Transverse colon (tissue), 4 donors: ENCODE results near the gene XKR8. TPM values are rescaled to one million over a fixed set of nuclear protein-coding genes. Genes with fewer than 3 reads are reported as not detected.

Experiments used
- DNase-seq: peaks from one replicate; pipeline ENCODE4 v3.0.0-alpha.2; 2019
- H3K27ac ChIP-seq, 4 donors: fragments of 200-600 bp; sonication (generic); 2 replicates each; pipeline ENCODE4 v1.5.1; 2016 to 2018; ENCODE audit warnings: inconsistent platforms in 4 of 4
- H3K27me3 ChIP-seq: fragments of 200-600 bp; sonication (generic); 2 replicates; pipeline ENCODE4 v1.5.1; 2017; ENCODE audit warnings: inconsistent platforms
- H3K36me3 ChIP-seq, 4 donors: fragments of 200-600 bp; sonication (generic); 2 replicates each; pipeline ENCODE4 v1.5.1; 2017 to 2019; ENCODE audit warnings: inconsistent platforms in 4 of 4
- H3K4me1 ChIP-seq, 4 donors: fragments of 200-600 bp; sonication (generic); 2 replicates each; pipeline ENCODE4 v1.5.1; 2017 to 2020; ENCODE audit warnings: inconsistent platforms in 4 of 4
- H3K4me3 ChIP-seq, 4 donors: fragments of 200-600 bp; sonication (generic); 1 replicate in 1 of 4; 2 replicates in 3 of 4; pipeline versions ENCODE4 v1.5.1 to v1.6.1; 2017 to 2019; ENCODE audit warnings: inconsistent platforms in 4 of 4
- H3K9me3 ChIP-seq, 2 donors: fragments of 200-600 bp; sonication (generic); 2 replicates each; pipeline ENCODE4 v1.5.1; 2017 to 2019; ENCODE audit warnings: inconsistent platforms in 2 of 2
- CTCF ChIP-seq, 5 experiments: fragments of 200-600 bp in 3 of 5; fragments of 450-650 bp in 2 of 5; sonication (generic) in 3 of 5; IDR thresholded peaks; 1 replicate in 2 of 5; 2 replicates in 3 of 5; pipeline ENCODE4 v1.5.1; 2016 to 2017; ENCODE audit warnings: antibody characterized with exemption in 5 of 5, inconsistent platforms in 3 of 5, mild to moderate bottlenecking in 2 of 5, moderate library complexity in 1 of 5
- EP300 ChIP-seq: sonication (generic); formaldehyde crosslinking; IDR thresholded peaks from one replicate; pipeline ENCODE4 v1.6.1; 2017; ENCODE audit warnings: antibody characterized with exemption, low read depth
- POLR2A ChIP-seq: fragments of 450-650 bp; IDR thresholded peaks from one replicate; pipeline ENCODE4 v1.6.1; 2016; ENCODE audit warnings: antibody characterized with exemption, mild to moderate bottlenecking, moderate library complexity
- POLR2AphosphoS5 ChIP-seq, 3 donors: sonication (generic); formaldehyde crosslinking; IDR thresholded peaks; one replicate each; pipeline ENCODE4 v1.6.1; 2016; ENCODE audit warnings: antibody characterized with exemption in 3 of 3
- WGBS, 2 donors: methylation state at CpG; one replicate each; pipeline ENCODE4 v1.1.5; 2018; ENCODE audit warnings: low coverage in 1 of 2; 5-methylcytosine and 5-hydroxymethylcytosine counted together
- in situ Hi-C, 4 donors: fragments of 200-750 bp; cut with MboI; loops; one replicate each; pipeline versions ENCODE4 v1.15.0 to v1.15.1; 2017; ENCODE audit warnings: low sequenced_read_pairs in 3 of 4, low pct_ligation_motif_present in 1 of 4, low pct_unique_long_range_greater_than_20kb in 1 of 4
- intact Hi-C: fragments of 100-400 bp; cut with DNase I; formaldehyde crosslinking; loops from one replicate; pipeline ENCODE4 v1.15.1; 2023; ENCODE audit warnings: low total_unique reads
- total RNA-seq, 4 donors: library from RNA; depleted of rRNA; stranded (reverse); fragments of >200 nt; gene quantifications; one replicate each; pipeline ENCODE4 v1.1.0, GENCODE V29; 2016

Gene XKR8
- total RNA-seq, 4 donors from 2014 or later, result 8.6 to 13.8 (median 10.4) TPM

GRCh38 chr1:27972141-27972540 lies 12.4 kb downstream of the XKR8 start:
- in situ Hi-C loops, result loop anchor here in 1 of 4 donors (10.0 kb wide), 1 partner anchor 107 kb away; no protein-coding TSS in a partner anchor
- intact Hi-C loops, result no loop called here
- TF ChIP-seq POLR2AphosphoS5 (IDR thresholded peaks at IDR 0.05), result no peak
- TF ChIP-seq POLR2A, result no peak
- TF ChIP-seq EP300, result no peak
- TF ChIP-seq CTCF (IDR thresholded peaks at IDR 0.05), result no peak
- WGBS, 2 donors, result 82 to 93% methylated on average over 4 of the region's 4 CpGs
- peaks cover 0 to 16% (median 10%) of the 10 kb centered on the region in 4 donors for H3K4me1 ChIP-seq
- H3K4me3 ChIP-seq, result no peak overlapping the region
- peaks cover 0 to 7% (median under 1%) of the 10 kb centered on the region in 4 donors for H3K36me3 ChIP-seq
- H3K9me3 ChIP-seq, result no peaks in the 10 kb centered on the region
- H3K27ac ChIP-seq, result no peak overlapping the region
- DNase-seq, result no peak
- no peaks in the 10 kb centered on the region for H3K27me3 ChIP-seq

- Histone ChIP-seq H3K4me3 (no peak overlapping the region), H3K9me3 (no peaks in the 10 kb centered on the region), H3K27me3 (no peaks in the 10 kb centered on the region), H3K27ac (no peak overlapping the region), H3K4me1 (peaks cover 0 to 12% (median 9%) of the 10 kb centered on the region in 4 donors), H3K36me3 (peaks cover 0 to 8% (median 4%) of the 10 kb centered on the region in 4 donors)
- intact Hi-C loops (no loop called here), in situ Hi-C loops (loop anchor here in 1 of 4 donors (10.0 kb wide), 1 partner anchor 109 kb away; no protein-coding TSS in a partner anchor)
- TF ChIP-seq EP300 (no peak), POLR2A (no peak), POLR2AphosphoS5 (IDR thresholded peaks at IDR 0.05) (no peak), CTCF (IDR thresholded peaks at IDR 0.05) (no peak)
- DNase-seq, result no peak
- WGBS, 2 donors, result 83 to 92% methylated on average over 4 of the region's 4 CpGs
Measured at GRCh38 chr1:27973771-27974416, 14.1 kb downstream of the XKR8 start.

GRCh38 chr1:27974417-27974781 lies 14.6 kb downstream of the XKR8 start:
- in situ Hi-C loops (loop anchor here in 1 of 4 donors (10.0 kb wide), 1 partner anchor 110 kb away; no protein-coding TSS in a partner anchor), intact Hi-C loops (no loop called here)
- TF ChIP-seq EP300 (no peak), POLR2AphosphoS5 (IDR thresholded peaks at IDR 0.05) (no peak), POLR2A (no peak), CTCF (IDR thresholded peaks at IDR 0.05) (no peak)
- H3K27me3 ChIP-seq, result no peaks in the 10 kb centered on the region
- DNase-seq, result no peak
- no peaks in the 10 kb centered on the region for H3K9me3 ChIP-seq
- peaks cover 0 to 8% (median 4%) of the 10 kb centered on the region in 4 donors for H3K36me3 ChIP-seq
- H3K4me3 ChIP-seq, result no peak overlapping the region
- no peak overlapping the region for H3K27ac ChIP-seq
- H3K4me1 ChIP-seq, result peaks cover 0 to 13% (median 8%) of the 10 kb centered on the region in 4 donors

GRCh38 chr1:27979151-27979858 lies 19.5 kb downstream of the XKR8 start:
- no peak for DNase-seq
- Histone ChIP-seq H3K27me3 (no peaks in the 10 kb centered on the region), H3K4me3 (no peak overlapping the region), H3K36me3 (peaks cover 0 to 8% (median 4%) of the 10 kb centered on the region in 4 donors), H3K4me1 (peaks cover 0 to 3% (median 0%) of the 10 kb centered on the region in 4 donors), H3K27ac (no peak overlapping the region), H3K9me3 (no peaks in the 10 kb centered on the region)
- intact Hi-C loops (loop anchor here (5.0 kb wide), 1 partner anchor 117 kb away; no protein-coding TSS in a partner anchor), in situ Hi-C loops (loop anchor here (5.0 to 25.0 kb wide), 4 partner anchors 115 to 122 kb away; partner anchors contain the start of gene THEMIS2 (in 1 of the 4))
- TF ChIP-seq CTCF (IDR thresholded peaks at IDR 0.05) (peak; percentile 41 to 66 (median 59)), POLR2A (no peak)
- 57 to 61% methylated on average over 1 of the region's 1 CpG for WGBS, 2 donors
